CD4-positive, alpha-beta T cell treated with Interleukin-10 for 1 hour (primary cell): ENCODE measurements around the gene AFF2.
"Not testable (repeated sequence)": the region's sequence is repeated elsewhere in the genome, so short reads cannot be mapped to it uniquely, and the experiment has no call there.

ENCODE experiments used
- DNase-seq: peaks from one replicate; pipeline ENCODE4 v3.0.0-alpha.2; 2020

AFF2 gene

GRCh38 chrX:148649145-148649795 lies 148.9 kb downstream of the AFF2 start:
- no peak for DNase-seq

- DNase-seq: no peak
Measured at GRCh38 chrX:148658115-148658730, 157.8 kb downstream of the AFF2 start.

GRCh38 chrX:148659481-148659880 lies 159.1 kb downstream of the AFF2 start:
- DNase-seq: no peak

GRCh38 chrX:148661035-148661434 lies 160.6 kb downstream of the AFF2 start:
- no peak for DNase-seq

GRCh38 chrX:148662014-148662413 lies 161.6 kb downstream of the AFF2 start:
- DNase-seq: no peak

GRCh38 chrX:148664171-148664570 lies 163.8 kb downstream of the AFF2 start:
- no peak for DNase-seq

- DNase-seq: no peak
Measured at GRCh38 chrX:148664995-148665394, 164.6 kb downstream of the AFF2 start.

GRCh38 chrX:148669175-148669574 lies 168.8 kb downstream of the AFF2 start:
- not testable (repeated sequence) for DNase-seq

GRCh38 chrX:148670277-148670676 lies 169.9 kb downstream of the AFF2 start:
- no peak for DNase-seq

- no peak for DNase-seq
Measured at GRCh38 chrX:148672517-148672916, 172.1 kb downstream of the AFF2 start.

- no peak for DNase-seq
Measured at GRCh38 chrX:148681605-148682004, 181.2 kb downstream of the AFF2 start.

GRCh38 chrX:148682206-148682605 lies 181.8 kb downstream of the AFF2 start:
- no peak for DNase-seq

- DNase-seq: no peak
Measured at GRCh38 chrX:148691456-148691855, 191.0 kb downstream of the AFF2 start.

- DNase-seq: no peak
Measured at GRCh38 chrX:148695255-148695654, 194.8 kb downstream of the AFF2 start.

GRCh38 chrX:148698221-148698620 lies 197.8 kb downstream of the AFF2 start:
- DNase-seq: no peak

- DNase-seq: no peak
Measured at GRCh38 chrX:148700021-148700420, 199.6 kb downstream of the AFF2 start.

GRCh38 chrX:148713981-148714380 lies 213.6 kb downstream of the AFF2 start:
- no peak for DNase-seq

- no peak for DNase-seq
Measured at GRCh38 chrX:148715361-148715760, 214.9 kb downstream of the AFF2 start.

- DNase-seq: no peak
Measured at GRCh38 chrX:148722966-148723365, 222.5 kb downstream of the AFF2 start.

GRCh38 chrX:148723551-148723950 lies 223.1 kb downstream of the AFF2 start:
- no peak for DNase-seq

GRCh38 chrX:148728901-148729300 lies 228.5 kb downstream of the AFF2 start:
- DNase-seq: no peak

- DNase-seq: no peak
Measured at GRCh38 chrX:148732743-148733142, 232.3 kb downstream of the AFF2 start.

- DNase-seq: no peak
Measured at GRCh38 chrX:148741441-148741840, 241.0 kb downstream of the AFF2 start.

GRCh38 chrX:148755111-148755510 lies 254.7 kb downstream of the AFF2 start:
- DNase-seq: no peak

GRCh38 chrX:148763896-148764295 lies 263.5 kb downstream of the AFF2 start:
- no peak for DNase-seq
